IMR-90 (cell line): ENCODE measurements around the gene TRPM3.

Experiments
- CTCF ChIP-seq: conservative IDR thresholded peaks from 2 replicates; pipeline ENCODE4 v1.5.1; 2012; ENCODE audit warnings: mild to moderate bottlenecking, low read depth, low read length, improper control_type of control experiment
- ELK1 ChIP-seq: fragments of 150-350 bp; IDR thresholded peaks from 2 replicates; pipeline ENCODE4 v1.6.1; 2016; ENCODE audit warnings: low read depth, mild to moderate bottlenecking, low read length, moderate library complexity, borderline replicate concordance
- POLR2A ChIP-seq: IDR thresholded peaks from 2 replicates; pipeline ENCODE4 v1.6.1; 2012; ENCODE audit warnings: mild to moderate bottlenecking, low read depth, low read length
- RAD21 ChIP-seq: IDR thresholded peaks from 2 replicates; pipeline ENCODE4 v1.6.1; 2012; ENCODE audit warnings: low read length, improper control_type of control experiment
- RCOR1 ChIP-seq: IDR thresholded peaks from 2 replicates; pipeline ENCODE4 v1.6.1; 2012; ENCODE audit warnings: mild to moderate bottlenecking, low read length, improper control_type of control experiment; ENCODE audit not compliant: insufficient replicate concordance
- SMC3 ChIP-seq: fragments of 150-350 bp; IDR thresholded peaks from 2 replicates; pipeline ENCODE4 v1.6.1; 2016; ENCODE audit warnings: low read depth, mild to moderate bottlenecking, antibody characterized with exemption, low read length, moderate library complexity

GRCh38 chr9:71147368-71147767, 25.9 kb upstream of the TRPM3 start:
- TF ChIP-seq RAD21 (no peak), CTCF (no peak), RCOR1 (no peak), POLR2A (no peak), SMC3 (no peak), ELK1 (no peak)
